ENCODE data around the gene FNDC10. TPM values are rescaled to one million over a fixed set of nuclear protein-coding genes. Genes with fewer than 3 reads are reported as not detected.

Gene FNDC10
- total and polyA plus RNA-seq, 10 of the 15 experiments (the other 5 are each of a cell fraction or from before 2014, with no cell fraction given), result 0.05 to 1.3 (median 0.25) TPM; not detected in 4

- H4K20me1 ChIP-seq (ENCODE audit: control insufficient read depth, insufficient read depth), result no peaks in the 10 kb centered on the region
These were observed 1.8 kb downstream of the FNDC10 start for GRCh38 chr1:1598051-1598719.

More at GRCh38 chr1:1598051-1598719, 1.8 kb downstream of the FNDC10 start:
- TF ChIP-seq MTA2 (IDR thresholded peaks at IDR 0.05; ENCODE audit: low read depth), result no peak
- TF ChIP-seq CHD1 (IDR thresholded peaks at IDR 0.05; ENCODE audit: low read depth, low read length), result no peak
- TF ChIP-seq, protein P1, sequence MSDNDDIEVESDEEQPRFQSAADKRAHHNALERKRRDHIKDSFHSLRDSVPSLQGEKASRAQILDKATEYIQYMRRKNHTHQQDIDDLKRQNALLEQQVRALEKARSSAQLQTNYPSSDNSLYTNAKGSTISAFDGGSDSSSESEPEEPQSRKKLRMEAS (IDR thresholded peaks at IDR 0.05; ENCODE audit: low read depth, low read length), result no peak
- no peak for TF ChIP-seq MLLT1 (IDR thresholded peaks at IDR 0.05)
- no peak for TF ChIP-seq CEBPB (IDR thresholded peaks at IDR 0.05; ENCODE audit: borderline replicate concordance in 1 of 2, low read depth in 2 of 2, low read length in 2 of 2)
- TF ChIP-seq LARP7 (IDR thresholded peaks at IDR 0.05), result no peak
- no peak for TF ChIP-seq GABPA (IDR thresholded peaks at IDR 0.05; ENCODE audit: low read depth)
- no peak for TF ChIP-seq ZNF274 (IDR thresholded peaks at IDR 0.05; ENCODE audit: insufficient read depth, insufficient read length)
- TF ChIP-seq SUPT20H (IDR thresholded peaks at IDR 0.05; ENCODE audit: borderline replicate concordance, control insufficient read depth, low read depth, low read length), result no peak
- TF ChIP-seq, protein P2, sequence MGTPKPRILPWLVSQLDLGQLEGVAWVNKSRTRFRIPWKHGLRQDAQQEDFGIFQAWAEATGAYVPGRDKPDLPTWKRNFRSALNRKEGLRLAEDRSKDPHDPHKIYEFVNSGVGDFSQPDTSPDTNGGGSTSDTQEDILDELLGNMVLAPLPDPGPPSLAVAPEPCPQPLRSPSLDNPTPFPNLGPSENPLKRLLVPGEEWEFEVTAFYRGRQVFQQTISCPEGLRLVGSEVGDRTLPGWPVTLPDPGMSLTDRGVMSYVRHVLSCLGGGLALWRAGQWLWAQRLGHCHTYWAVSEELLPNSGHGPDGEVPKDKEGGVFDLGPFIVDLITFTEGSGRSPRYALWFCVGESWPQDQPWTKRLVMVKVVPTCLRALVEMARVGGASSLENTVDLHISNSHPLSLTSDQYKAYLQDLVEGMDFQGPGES (IDR thresholded peaks at IDR 0.05), result no peak
- TF ChIP-seq FOXM1 (IDR thresholded peaks at IDR 0.05; ENCODE audit: low read depth, low read length), result no peak
- no peak for TF ChIP-seq USF2 (IDR thresholded peaks at IDR 0.05; ENCODE audit: borderline replicate concordance, low read depth, low read length)
- no peak for TF ChIP-seq KAT2A (conservative IDR thresholded peaks at IDR 0.05; ENCODE audit: control insufficient read depth, low read depth, low read length)
- no peak for TF ChIP-seq ZBED1 (IDR thresholded peaks at IDR 0.05; ENCODE audit: borderline replicate concordance)
- H3K4me2 ChIP-seq (ENCODE audit: control insufficient read depth, insufficient read depth), result peak overlapping the region; percentile 71; the same call in 1 of the 2 replicates
- CTCF ChIA-PET, result interaction anchor here (0.8 kb wide), 1 partner anchor 16 kb away, joined by 3 read pairs; no protein-coding TSS in a partner anchor
- H3K79me2 ChIP-seq (ENCODE audit: control insufficient read depth, insufficient read depth, low read length), result no peaks in the 10 kb centered on the region
- H3K27ac ChIP-seq (ENCODE audit: control insufficient read depth, insufficient read depth), result no peak overlapping the region
- peaks cover 0 to 2% of the 10 kb centered on the region in 2 experiments; a peak in 2 of 4 replicates for H3K27me3 ChIP-seq (replicated peaks in 1 of 2; ENCODE audit: control insufficient read depth in 2 of 2, insufficient read depth in 2 of 2, low read length in 1 of 2)
- no peak for FAIRE-seq
- H3K9me3 ChIP-seq (replicated peaks; ENCODE audit: control insufficient read depth, insufficient read depth, low read length), result no peaks in the 10 kb centered on the region
- no peak for ATAC-seq
- in situ Hi-C loops (cut with MboI), result no loop called here
- no peak for DNase-seq (ENCODE audit: low read depth, low spot score)
- intact Hi-C loops (cut with micrococcal nuclease; ENCODE audit: unreplicated experiment), result no loop called here
- no peak overlapping the region for H3K9ac ChIP-seq (ENCODE audit: control insufficient read depth, insufficient read depth, low read length)
- POLR2A ChIA-PET, result interaction anchor here (1.1 kb wide), 1 partner anchor 9 kb away, joined by 3 read pairs; no protein-coding TSS in a partner anchor
- H3K36me3 ChIP-seq (ENCODE audit: control insufficient read depth in 2 of 2, insufficient read depth in 2 of 2, low read length in 1 of 2), result no peaks in the 10 kb centered on the region
- RAD21 ChIA-PET (ENCODE audit: unreplicated experiment), result no interaction called here
- WGBS (ENCODE audit: insufficient coverage, insufficient replicate concordance, low lambda C conversion rate, missing lambda C conversion rate), result 66% methylated on average over 28 of the region's 28 CpGs
- no TSS peak for BruUV-seq (replicated peaks)
- H3K4me3 ChIP-seq, result no peak overlapping the region
- SMC1A ChIA-PET (ENCODE audit: uncharacterized antibody, unreplicated experiment), result no interaction called here
- peaks cover 33% of the 10 kb centered on the region for H3K4me1 ChIP-seq (ENCODE audit: control insufficient read depth, insufficient read depth, low read length)
- H2AFZ ChIP-seq (ENCODE audit: control insufficient read depth, low read depth, low read length), result no peak overlapping the region
